ENCODE measurements around the gene HIVEP2. TPM values are rescaled to one million over a fixed set of nuclear protein-coding genes. Genes with fewer than 3 reads are reported as not detected.
A peak's percentile ranks its signal among the peaks of the same experiment; 100 is the strongest.

The HIVEP2 gene
- total RNA-seq, 1 donor from 2014 or later, result 38.4 TPM

DNA sequence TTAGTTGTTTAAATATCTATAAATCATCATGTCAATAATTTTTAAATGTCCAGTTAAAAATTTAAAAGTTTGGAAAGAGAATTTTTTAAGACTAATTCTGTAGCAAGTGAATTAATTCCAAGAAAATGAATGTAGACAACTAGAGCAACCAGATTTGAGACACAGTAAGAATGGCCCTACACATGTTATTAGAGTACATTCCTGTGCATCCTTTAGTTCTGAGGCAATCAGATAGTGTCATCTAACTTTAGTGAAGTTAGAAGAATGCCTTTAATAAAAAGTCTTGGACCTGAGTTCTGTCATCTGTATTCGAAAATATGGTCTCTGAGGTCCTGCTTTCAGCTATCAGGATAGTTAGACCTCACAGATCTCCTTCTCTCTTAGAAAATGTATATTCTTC is 63.7 kb downstream of the HIVEP2 start:
- H3K4me1 Mint-ChIP-seq (ENCODE audit: low read depth), result peaks cover 83% of the 10 kb centered on the region
- H3K36me3 Mint-ChIP-seq (ENCODE audit: low read depth), result peaks cover 44% of the 10 kb centered on the region
- H3K4me3 Mint-ChIP-seq, result no peak overlapping the region
- H3K27me3 Mint-ChIP-seq (ENCODE audit: insufficient read depth), result no peaks in the 10 kb centered on the region
- intact Hi-C loops (cut with micrococcal nuclease), result no loop called here
- peaks cover 3% of the 10 kb centered on the region for H3K9me3 Mint-ChIP-seq
- no peak for DNase-seq (ENCODE audit: low spot score)
- H3K27ac Mint-ChIP-seq, result no peak overlapping the region

DNA sequence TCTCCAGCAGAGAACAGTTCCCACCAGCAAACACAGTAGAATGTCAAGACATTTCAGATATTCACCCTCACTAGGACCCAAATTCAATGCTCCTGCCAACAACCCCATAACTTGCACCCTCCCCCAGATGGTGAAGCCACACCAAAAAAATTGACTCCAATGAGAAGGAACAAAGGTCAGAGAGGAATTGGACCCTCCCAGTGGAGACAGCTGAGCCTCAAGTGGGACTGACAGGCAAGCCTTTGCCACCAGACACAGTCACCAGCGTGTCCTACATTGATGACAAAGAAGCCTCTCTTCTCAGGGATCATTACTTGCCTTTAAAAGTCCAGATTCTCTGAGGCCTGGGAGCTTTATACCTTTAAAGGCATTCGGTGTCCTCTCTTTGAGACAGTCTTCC is 64.8 kb downstream of the HIVEP2 start:
- Mint-ChIP-seq H3K9me3 (peaks cover 3% of the 10 kb centered on the region), H3K4me1 (ENCODE audit: low read depth) (peaks cover 83% of the 10 kb centered on the region), H3K27me3 (ENCODE audit: insufficient read depth) (no peaks in the 10 kb centered on the region), H3K27ac (no peak overlapping the region), H3K36me3 (ENCODE audit: low read depth) (peaks cover 55% of the 10 kb centered on the region), H3K4me3 (no peak overlapping the region)
- intact Hi-C loops (cut with micrococcal nuclease), result no loop called here
- no peak for DNase-seq (ENCODE audit: low spot score)

DNA sequence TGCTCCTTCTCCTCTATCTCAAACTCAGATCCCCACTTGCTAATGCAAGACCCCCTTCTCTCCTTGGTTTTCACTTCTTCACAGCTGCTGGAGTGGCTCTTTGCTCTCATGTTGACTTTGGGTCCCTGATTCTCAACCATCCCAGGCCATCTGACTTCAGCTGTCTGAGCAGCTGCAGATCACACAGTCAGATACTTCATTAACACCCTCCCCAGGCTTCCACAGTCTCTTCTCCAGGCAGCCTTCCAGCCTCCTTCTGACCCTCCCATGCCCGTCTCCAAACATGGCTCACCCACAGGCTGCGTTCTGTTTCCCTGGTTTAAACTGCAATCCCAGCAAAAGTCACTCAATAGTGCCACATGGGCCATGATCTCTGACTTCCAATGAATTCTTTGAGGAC is 65.4 kb downstream of the HIVEP2 start:
- H3K36me3 Mint-ChIP-seq (ENCODE audit: low read depth), result peaks cover 60% of the 10 kb centered on the region
- no peak for DNase-seq (ENCODE audit: low spot score)
- H3K27me3 Mint-ChIP-seq (ENCODE audit: insufficient read depth), result no peaks in the 10 kb centered on the region
- H3K4me3 Mint-ChIP-seq, result no peak overlapping the region
- H3K4me1 Mint-ChIP-seq (ENCODE audit: low read depth), result peaks cover 84% of the 10 kb centered on the region
- intact Hi-C loops (cut with micrococcal nuclease), result no loop called here
- peak overlapping the region; percentile 71 for H3K27ac Mint-ChIP-seq
- peaks cover 3% of the 10 kb centered on the region for H3K9me3 Mint-ChIP-seq

DNA sequence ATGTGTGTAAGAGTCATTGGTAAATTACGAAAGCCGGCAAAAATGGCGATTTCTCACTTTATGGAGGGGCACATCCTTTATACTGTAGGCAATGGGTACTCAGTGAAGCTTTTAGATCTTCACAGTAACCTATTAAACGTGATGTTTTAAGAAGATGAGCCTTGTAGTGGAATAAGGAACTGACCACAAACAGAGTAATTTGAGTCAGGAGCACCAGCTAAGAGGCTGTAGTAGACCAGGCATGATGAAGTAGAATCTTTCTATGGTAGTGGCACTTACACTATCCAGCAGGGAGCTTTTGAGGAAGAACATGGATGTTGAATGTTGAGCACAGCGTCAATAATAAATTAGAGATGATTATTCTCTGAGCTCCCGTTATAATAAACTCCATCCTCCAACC is 65.9 kb downstream of the HIVEP2 start:
- Mint-ChIP-seq H3K4me3 (no peak overlapping the region), H3K36me3 (ENCODE audit: low read depth) (peaks cover 62% of the 10 kb centered on the region), H3K4me1 (ENCODE audit: low read depth) (peaks cover 84% of the 10 kb centered on the region), H3K27me3 (ENCODE audit: insufficient read depth) (no peaks in the 10 kb centered on the region), H3K27ac (peak overlapping the region; percentile 71), H3K9me3 (peaks cover 3% of the 10 kb centered on the region)
- DNase-seq (ENCODE audit: low spot score), result no peak
- intact Hi-C loops (cut with micrococcal nuclease), result no loop called here

DNA sequence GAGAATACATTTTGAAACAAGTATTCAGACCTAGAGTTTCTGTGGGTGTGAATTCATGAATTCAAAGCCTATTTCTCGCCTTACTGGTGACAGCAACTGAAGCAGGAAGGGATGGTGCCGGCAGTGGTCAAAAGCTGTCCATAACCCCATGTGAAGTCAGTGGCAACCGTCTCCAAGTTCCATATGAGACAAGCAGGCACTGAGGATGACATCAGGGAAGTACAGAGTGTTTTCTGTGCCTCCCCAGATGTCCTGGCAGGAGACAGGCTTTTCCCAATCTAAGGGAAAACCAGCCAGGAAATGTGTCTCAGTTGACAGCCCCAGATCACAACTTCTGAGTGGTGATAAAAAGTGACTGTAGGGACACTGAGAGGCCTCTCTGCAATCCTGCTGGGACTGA is 66.6 kb downstream of the HIVEP2 start:
- no peaks in the 10 kb centered on the region for H3K27me3 Mint-ChIP-seq (ENCODE audit: insufficient read depth)
- H3K4me1 Mint-ChIP-seq (ENCODE audit: low read depth), result peaks cover 84% of the 10 kb centered on the region
- H3K9me3 Mint-ChIP-seq, result peaks cover 3% of the 10 kb centered on the region
- intact Hi-C loops (cut with micrococcal nuclease), result no loop called here
- no peak overlapping the region for H3K4me3 Mint-ChIP-seq
- H3K36me3 Mint-ChIP-seq (ENCODE audit: low read depth), result peaks cover 62% of the 10 kb centered on the region
- H3K27ac Mint-ChIP-seq, result peak overlapping the region; percentile 14
- DNase-seq (ENCODE audit: low spot score), result no peak

DNA sequence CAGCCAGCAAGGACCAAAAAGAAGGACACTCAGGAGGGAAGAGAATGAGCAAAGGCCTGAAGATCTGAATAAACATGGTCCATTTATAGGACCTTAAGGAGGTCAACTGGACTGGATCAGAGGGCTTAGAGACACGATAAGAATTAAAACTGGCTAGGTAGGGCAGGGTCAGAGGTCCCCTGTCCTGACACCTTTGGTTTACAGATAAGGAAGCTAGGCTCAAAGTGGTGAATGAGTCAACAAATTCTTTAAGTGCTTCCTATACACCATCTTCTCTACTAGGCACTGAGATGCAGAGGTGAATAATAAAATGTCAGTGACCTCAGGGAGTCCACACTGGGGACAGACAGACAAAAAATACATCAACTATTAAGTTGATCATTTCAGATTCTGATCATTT is 70.3 kb downstream of the HIVEP2 start:
- intact Hi-C loops (cut with micrococcal nuclease), result loop anchor here (5.0 kb wide), 1 partner anchor 62 kb away; no protein-coding TSS in a partner anchor
- peak overlapping the region; percentile 15 for H3K4me3 Mint-ChIP-seq
- peaks cover 52% of the 10 kb centered on the region for H3K36me3 Mint-ChIP-seq (ENCODE audit: low read depth)

DNA sequence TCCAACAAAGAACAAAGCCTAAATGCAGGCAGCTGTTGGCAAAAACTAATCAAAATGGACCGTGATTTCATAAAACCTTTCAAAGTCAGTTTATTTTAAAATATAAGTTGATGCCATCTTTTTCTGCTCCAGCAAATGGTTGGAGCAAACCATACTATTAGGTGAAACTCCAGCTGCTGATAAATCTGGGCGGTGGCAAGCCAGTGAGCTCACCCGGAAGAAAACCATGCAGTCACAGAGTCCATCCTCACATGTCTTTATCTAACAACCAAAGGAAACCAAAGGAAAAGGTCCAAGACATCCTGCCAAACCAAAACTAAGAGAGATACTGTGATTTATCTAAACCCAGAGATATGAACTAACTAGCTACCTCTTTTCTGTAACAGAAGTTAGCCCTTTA is 72.6 kb downstream of the HIVEP2 start:
- no peak for DNase-seq (ENCODE audit: low spot score)
- no peaks in the 10 kb centered on the region for H3K27me3 Mint-ChIP-seq (ENCODE audit: insufficient read depth)
- peaks cover 34% of the 10 kb centered on the region for H3K36me3 Mint-ChIP-seq (ENCODE audit: low read depth)
- peaks cover 1% of the 10 kb centered on the region for H3K9me3 Mint-ChIP-seq
- intact Hi-C loops (cut with micrococcal nuclease), result loop anchor here (1.0 to 5.0 kb wide), 3 partner anchors 13 to 60 kb away; no protein-coding TSS in a partner anchor
- H3K4me1 Mint-ChIP-seq (ENCODE audit: low read depth), result peaks cover 81% of the 10 kb centered on the region
- peak overlapping the region; percentile 8 for H3K27ac Mint-ChIP-seq
- no peak overlapping the region for H3K4me3 Mint-ChIP-seq

More for the DNA sequence above, 70.3 kb downstream of the HIVEP2 start:
- Mint-ChIP-seq H3K4me1 (ENCODE audit: low read depth) (peaks cover 89% of the 10 kb centered on the region), H3K27ac (peak overlapping the region; percentile 16), H3K9me3 (peaks cover 3% of the 10 kb centered on the region), H3K27me3 (ENCODE audit: insufficient read depth) (no peaks in the 10 kb centered on the region)
- no peak for DNase-seq (ENCODE audit: low spot score)

DNA sequence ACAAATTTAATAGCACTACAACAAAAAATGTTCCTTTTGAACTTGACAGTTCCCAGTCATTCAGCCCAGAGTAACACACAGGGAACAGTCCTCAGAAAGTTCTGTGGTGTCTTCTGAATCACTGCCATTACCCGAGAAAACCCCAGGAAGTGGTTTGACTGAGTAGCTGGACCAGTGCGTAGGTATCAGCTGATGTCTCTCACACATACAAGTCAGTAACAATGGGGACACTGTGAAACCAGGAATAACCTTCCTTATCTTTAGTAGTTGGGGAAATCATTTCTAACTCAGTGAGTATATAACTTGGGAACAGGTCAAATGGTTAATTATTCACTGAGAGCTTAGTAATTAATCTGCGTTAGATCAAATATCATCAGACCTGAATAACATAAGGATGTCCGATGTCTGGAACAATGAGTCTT is 73.1 kb downstream of the HIVEP2 start:
- Mint-ChIP-seq H3K27ac (peak overlapping the region; percentile 78), H3K4me1 (ENCODE audit: low read depth) (peaks cover 86% of the 10 kb centered on the region), H3K27me3 (ENCODE audit: insufficient read depth) (no peaks in the 10 kb centered on the region), H3K4me3 (peak overlapping the region; percentile 40), H3K36me3 (ENCODE audit: low read depth) (peaks cover 33% of the 10 kb centered on the region), H3K9me3 (no peaks in the 10 kb centered on the region)
- intact Hi-C loops (cut with micrococcal nuclease), result loop anchor here (1.0 to 5.0 kb wide), 4 partner anchors 13 to 60 kb away; no protein-coding TSS in a partner anchor
- DNase-seq (ENCODE audit: low spot score), result peak; percentile 55

GRCh38 chr6:142870787-142871415 is 74.1 kb downstream of the HIVEP2 start:
- intact Hi-C loops (cut with micrococcal nuclease), result loop anchor here (1.0 to 5.0 kb wide), 2 partner anchors 29 to 59 kb away; no protein-coding TSS in a partner anchor
- Mint-ChIP-seq H3K9me3 (no peaks in the 10 kb centered on the region), H3K36me3 (ENCODE audit: low read depth) (peaks cover 27% of the 10 kb centered on the region), H3K4me3 (no peak overlapping the region), H3K27me3 (ENCODE audit: insufficient read depth) (no peaks in the 10 kb centered on the region), H3K27ac (no peak overlapping the region), H3K4me1 (ENCODE audit: low read depth) (peaks cover 87% of the 10 kb centered on the region)
- no peak for DNase-seq (ENCODE audit: low spot score)

DNA sequence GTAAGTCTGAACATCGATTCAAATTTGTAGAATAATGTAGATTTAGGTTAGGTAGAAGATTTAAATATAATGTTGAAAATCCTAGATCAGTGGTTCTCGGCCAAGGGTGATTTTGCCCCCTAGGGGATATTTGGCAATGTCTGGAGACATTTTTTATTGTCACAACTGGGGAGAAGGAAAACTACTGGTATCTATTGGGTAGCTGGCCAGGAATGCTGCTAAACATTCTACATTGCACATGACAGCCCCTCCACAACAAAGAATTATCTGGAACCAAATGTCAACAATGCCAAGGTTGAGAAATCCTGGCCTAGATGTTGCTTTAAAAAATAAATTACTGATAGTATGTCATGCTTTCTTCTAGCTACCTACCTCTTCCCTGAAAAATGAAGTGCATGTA is 76.1 kb downstream of the HIVEP2 start:
- H3K9me3 Mint-ChIP-seq, result no peaks in the 10 kb centered on the region
- H3K27me3 Mint-ChIP-seq (ENCODE audit: insufficient read depth), result no peaks in the 10 kb centered on the region
- intact Hi-C loops (cut with micrococcal nuclease), result no loop called here
- H3K4me1 Mint-ChIP-seq (ENCODE audit: low read depth), result peaks cover 75% of the 10 kb centered on the region
- H3K36me3 Mint-ChIP-seq (ENCODE audit: low read depth), result peaks cover 15% of the 10 kb centered on the region
- DNase-seq (ENCODE audit: low spot score), result no peak
- H3K4me3 Mint-ChIP-seq, result no peak overlapping the region
- no peak overlapping the region for H3K27ac Mint-ChIP-seq

DNA sequence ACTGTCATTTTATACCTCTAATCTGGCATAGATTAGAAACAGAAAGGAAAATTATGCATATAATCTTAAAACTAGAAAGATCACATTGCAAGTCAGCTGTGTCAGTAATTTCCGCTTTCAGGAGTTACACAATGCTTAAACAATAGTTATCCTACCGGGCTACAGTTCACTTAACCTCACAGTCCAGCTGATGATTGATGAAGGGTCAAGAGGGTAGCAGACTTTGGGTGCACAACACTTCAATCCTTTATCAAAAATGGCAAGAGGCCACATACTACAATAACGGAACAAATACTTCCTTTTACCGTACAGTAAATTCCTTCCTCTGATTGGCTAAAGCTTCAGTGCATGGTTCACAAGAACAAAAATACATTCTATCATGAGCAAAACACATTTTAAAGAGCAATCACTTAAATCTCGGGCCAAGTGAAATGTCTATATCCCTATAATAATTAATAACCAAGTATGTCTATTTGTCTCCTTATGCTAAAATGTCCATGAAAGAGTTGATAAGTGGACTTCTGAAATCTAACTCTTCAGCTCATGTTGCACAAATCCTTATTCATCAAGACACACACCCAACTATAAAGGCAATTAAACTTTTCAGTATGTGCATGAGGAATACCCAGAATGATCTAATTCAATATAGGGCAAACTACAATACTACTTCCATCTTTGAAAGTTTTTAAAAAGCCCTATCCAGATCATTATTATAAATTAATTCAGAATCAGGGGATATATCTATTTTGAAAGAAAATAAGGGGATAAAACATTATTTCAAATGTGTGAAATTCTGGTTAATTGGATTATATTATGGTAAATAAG is 76.8 kb downstream of the HIVEP2 start:
- H3K9me3 Mint-ChIP-seq, result no peaks in the 10 kb centered on the region
- H3K27me3 Mint-ChIP-seq (ENCODE audit: insufficient read depth), result no peaks in the 10 kb centered on the region
- peaks cover 15% of the 10 kb centered on the region for H3K36me3 Mint-ChIP-seq (ENCODE audit: low read depth)
- H3K4me3 Mint-ChIP-seq, result peak overlapping the region; percentile 36
- intact Hi-C loops (cut with micrococcal nuclease), result loop anchor here (1.0 kb wide), 1 partner anchor 11 kb away; no protein-coding TSS in a partner anchor
- no peak for DNase-seq (ENCODE audit: low spot score)
- no peak overlapping the region for H3K27ac Mint-ChIP-seq
- peaks cover 74% of the 10 kb centered on the region for H3K4me1 Mint-ChIP-seq (ENCODE audit: low read depth)

DNA sequence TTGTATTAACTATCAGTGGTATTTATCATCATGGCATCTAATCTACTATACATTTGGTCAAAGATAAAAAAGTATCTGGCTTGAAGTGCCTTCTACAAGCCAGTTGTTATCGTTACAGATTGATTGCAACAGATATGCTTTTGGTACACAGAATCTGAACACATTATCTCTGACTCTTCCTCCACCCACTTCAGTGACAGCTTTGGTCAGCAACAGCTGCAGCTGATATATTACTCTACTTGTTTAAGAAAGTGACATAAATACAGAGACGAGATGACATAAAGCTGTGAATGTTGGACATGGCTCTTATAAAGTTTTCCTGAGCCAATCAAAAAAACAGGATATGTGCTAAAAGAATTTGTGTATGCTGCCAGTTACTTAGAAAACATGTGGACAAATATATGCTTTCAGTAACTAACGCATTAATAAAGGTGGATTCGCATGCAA is 77.6 kb downstream of the HIVEP2 start:
- H3K9me3 Mint-ChIP-seq, result no peaks in the 10 kb centered on the region
- intact Hi-C loops (cut with micrococcal nuclease), result loop anchor here (1.0 kb wide), 1 partner anchor 10 kb away; no protein-coding TSS in a partner anchor
- no peak for DNase-seq (ENCODE audit: low spot score)
- H3K4me1 Mint-ChIP-seq (ENCODE audit: low read depth), result peaks cover 65% of the 10 kb centered on the region
- H3K36me3 Mint-ChIP-seq (ENCODE audit: low read depth), result peaks cover 15% of the 10 kb centered on the region
- no peaks in the 10 kb centered on the region for H3K27me3 Mint-ChIP-seq (ENCODE audit: insufficient read depth)
- H3K4me3 Mint-ChIP-seq, result no peak overlapping the region
- H3K27ac Mint-ChIP-seq, result peak overlapping the region; percentile 40

DNA sequence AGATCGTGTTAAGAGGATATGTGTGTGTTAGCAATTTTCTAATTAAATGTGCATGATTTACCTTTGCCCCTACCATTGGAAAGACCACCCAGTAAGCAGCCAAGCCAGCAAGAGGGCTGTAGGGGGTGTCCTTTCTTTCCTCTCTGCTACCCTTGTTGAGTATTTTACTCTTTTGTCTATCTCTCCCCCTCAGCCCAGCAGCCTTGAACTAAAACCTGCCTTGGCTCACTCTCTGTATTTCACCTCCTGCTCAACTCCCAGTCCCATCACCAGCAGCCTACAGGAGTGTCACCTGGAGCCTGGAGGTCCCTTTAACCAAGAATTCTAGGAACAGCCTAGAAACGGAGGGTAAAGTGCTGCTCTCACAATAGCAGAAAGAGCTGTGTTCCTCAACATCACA is 81.0 kb downstream of the HIVEP2 start:
- intact Hi-C loops (cut with micrococcal nuclease), result no loop called here
- no peak overlapping the region for H3K4me3 Mint-ChIP-seq
- no peak overlapping the region for H3K27ac Mint-ChIP-seq
- DNase-seq (ENCODE audit: low spot score), result no peak
- H3K9me3 Mint-ChIP-seq, result no peaks in the 10 kb centered on the region
- peaks cover 8% of the 10 kb centered on the region for H3K36me3 Mint-ChIP-seq (ENCODE audit: low read depth)
- no peaks in the 10 kb centered on the region for H3K27me3 Mint-ChIP-seq (ENCODE audit: insufficient read depth)
- H3K4me1 Mint-ChIP-seq (ENCODE audit: low read depth), result peaks cover 53% of the 10 kb centered on the region
